Lung (tissue), 12 donors: ENCODE measurements around the gene SEC31B. TPM values are rescaled to one million over a fixed set of nuclear protein-coding genes. Genes with fewer than 3 reads are reported as not detected.

ENCODE experiments used
- ATAC-seq: fragments of 200-7000 bp; cut with Tn5 transposase; one replicate; pipeline ENCODE4 v1.9.1; 2020; ENCODE audit warnings: moderate number of reproducible peaks; ENCODE audit not compliant: insufficient read depth, low FRiP score
- DNase-seq, 3 donors: peaks; one replicate each; pipeline ENCODE4 v3.0.0-alpha.2; 2013 to 2017
- H3K27ac ChIP-seq, 2 donors: one replicate each; pipeline ENCODE4 v1.5.1; 2013; ENCODE audit warnings: mild to moderate bottlenecking in 2 of 2, moderate library complexity in 2 of 2, control low read depth in 1 of 2, inconsistent platforms in 1 of 2, low read depth in 1 of 2, low read length in 1 of 2
- H3K27me3 ChIP-seq, 3 donors: one replicate each; pipeline ENCODE4 v1.5.1; 2013; ENCODE audit warnings: low read length in 2 of 3; ENCODE audit not compliant: control insufficient read depth in 3 of 3, insufficient read depth in 3 of 3
- H3K36me3 ChIP-seq, 4 donors: one replicate each; pipeline ENCODE4 v1.5.1; 2013; ENCODE audit warnings: low read length in 4 of 4, mild to moderate bottlenecking in 1 of 4, moderate library complexity in 1 of 4; ENCODE audit not compliant: control insufficient read depth in 4 of 4, insufficient read depth in 4 of 4
- H3K4me1 ChIP-seq, 5 donors: one replicate each; pipeline ENCODE4 v1.5.1; 2013; ENCODE audit warnings: low read length in 5 of 5, mild to moderate bottlenecking in 2 of 5, moderate library complexity in 1 of 5; ENCODE audit not compliant: control insufficient read depth in 5 of 5, insufficient read depth in 5 of 5
- H3K4me3 ChIP-seq: one replicate; pipeline ENCODE4 v1.5.1; 2013; ENCODE audit warnings: mild to moderate bottlenecking, control low read depth, moderate library complexity
- H3K9ac ChIP-seq, 2 donors: one replicate each; pipeline ENCODE4 v1.5.1; 2013; ENCODE audit warnings: low read length in 2 of 2, control low read depth in 1 of 2; ENCODE audit not compliant: insufficient read depth in 1 of 2
- H3K9me3 ChIP-seq, 4 donors: one replicate each; pipeline ENCODE4 v1.5.1; 2013; ENCODE audit warnings: low read length in 3 of 4, mild to moderate bottlenecking in 1 of 4, moderate library complexity in 1 of 4; ENCODE audit not compliant: control insufficient read depth in 4 of 4, insufficient read depth in 3 of 4
- CTCF ChIP-seq: IDR thresholded peaks from 2 replicates; pipeline ENCODE4 v1.5.1; 2012; ENCODE audit warnings: mild to moderate bottlenecking; ENCODE audit errors: control extremely low read depth, extremely low read depth
- WGBS, 2 donors: extraction: QIAGEN DNeasy Blood & Tissue Kit; methylation state at CpG; one replicate each; pipeline ENCODE4 v1.1.7; 2013; 5-methylcytosine and 5-hydroxymethylcytosine counted together
- polyA plus RNA-seq, 2 donors: library from polyadenylated mRNA; stranded (reverse); fragments of 200-250 nt; gene quantifications; one replicate each; pipeline ENCODE4 v1.2.1, GENCODE V29; 2013
- total RNA-seq, 2 donors: library from RNA; depleted of rRNA in 1 of 2; stranded (reverse); fragments of >200 nt in 1 of 2; gene quantifications; one replicate each; pipeline ENCODE4 v1.2.1, GENCODE V29; 2014 to 2021
- donor health status: control.
- donor health status: control.
- donor health status: Bipolar disorder and iron deficiency.
- donor health status: healthy.
- donor health status: DM: yes; HTN: yes; CAD: no.

SEC31B gene
- total and polyA plus RNA-seq, 4 donors = 4.8 to 10.5 (median 9.4) TPM

- DNase-seq (no peak), ATAC-seq (no peak)
- 83 to 93% methylated on average over 2 of the region's 2 CpGs for WGBS, 2 donors
- Histone ChIP-seq H3K27ac (no peak overlapping the region), H3K9me3 (peaks cover 0 to 2% (median 0%) of the 10 kb centered on the region in 4 donors), H3K4me3 (no peak overlapping the region), H3K36me3 (peaks cover 0 to 3% (median 0%) of the 10 kb centered on the region in 4 donors), H3K4me1 (peaks cover 0 to 10% (median 0%) of the 10 kb centered on the region in 5 donors), H3K9ac (no peak overlapping the region), H3K27me3 (peaks cover 0 to 14% (median 13%) of the 10 kb centered on the region in 3 donors)
- no peak for TF ChIP-seq CTCF
These were observed 2.8 kb downstream of the SEC31B start for GRCh38 chr10:100516847-100517246.

- Histone ChIP-seq H3K4me3 (no peak overlapping the region), H3K9ac (no peak overlapping the region), H3K4me1 (peaks cover 0 to 10% (median 0%) of the 10 kb centered on the region in 5 donors), H3K27ac (no peak overlapping the region), H3K36me3 (peaks cover 0 to 3% (median 0%) of the 10 kb centered on the region in 4 donors), H3K27me3 (peaks cover 0 to 14% (median 11%) of the 10 kb centered on the region in 3 donors), H3K9me3 (peaks cover 0 to 2% (median 0%) of the 10 kb centered on the region in 4 donors)
- 78 to 84% methylated on average over 3 of the region's 3 CpGs for WGBS, 2 donors
- ATAC-seq = no peak
- DNase-seq = no peak
- TF ChIP-seq CTCF = no peak
These were observed 4.0 kb downstream of the SEC31B start for GRCh38 chr10:100515612-100516011.

DNA sequence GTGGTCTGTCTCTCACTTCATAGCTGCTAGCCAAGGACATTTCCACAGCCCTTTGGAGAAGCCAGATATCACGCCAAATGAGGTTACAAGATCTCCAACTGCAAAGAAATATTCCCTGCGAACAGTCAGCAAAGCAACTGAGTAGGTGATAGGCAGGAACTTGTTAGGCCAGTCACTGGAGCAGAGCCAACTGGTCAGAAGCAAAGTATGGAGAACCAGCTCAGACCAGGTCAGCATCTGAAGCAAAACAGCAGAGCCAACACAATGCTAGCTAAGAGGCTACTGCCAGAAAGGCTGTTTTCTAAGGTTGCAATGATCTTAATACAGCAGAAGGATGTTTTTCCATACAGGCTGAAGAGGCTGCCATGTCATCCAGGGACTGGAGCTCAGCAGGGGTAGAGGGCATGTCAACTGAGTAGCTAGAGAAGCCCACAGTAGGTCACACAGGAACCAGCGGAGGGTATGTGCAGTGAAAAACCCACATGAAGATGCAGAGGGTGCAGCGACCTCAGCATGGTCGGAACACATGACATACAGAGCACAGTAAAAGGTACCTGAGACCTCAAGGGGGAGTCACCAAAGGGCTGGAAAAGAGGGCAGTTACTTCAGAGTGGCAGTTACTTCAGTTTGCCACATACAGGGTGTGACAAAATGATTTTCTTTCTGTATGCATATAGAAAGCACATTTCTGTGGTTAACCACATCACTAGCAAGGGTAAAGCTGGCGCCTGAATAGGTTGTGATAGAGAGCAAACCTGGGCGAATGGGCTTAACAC is 8.9 kb downstream of the SEC31B start:
- ATAC-seq = no peak
- no peak for TF ChIP-seq CTCF

More for the DNA sequence above, 8.9 kb downstream of the SEC31B start:
- H3K27ac ChIP-seq = no peak overlapping the region
- no peaks in the 10 kb centered on the region for H3K27me3 ChIP-seq
- no peaks in the 10 kb centered on the region for H3K9me3 ChIP-seq
- no peak overlapping the region for H3K4me3 ChIP-seq
- WGBS, 2 donors = 38 to 72% methylated on average over 7 of the region's 7 CpGs
- peaks cover 3 to 15% (median 8%) of the 10 kb centered on the region in 4 donors for H3K36me3 ChIP-seq
- peak in 2 of 3 donors; percentile 26 to 45 for DNase-seq
- H3K9ac ChIP-seq = no peak overlapping the region
- H3K4me1 ChIP-seq = no peaks in the 10 kb centered on the region
